Measurements from ENCODE around the gene CD19.
A peak's percentile ranks its signal among the peaks of the same experiment; 100 is the strongest.
"Not testable (repeated sequence)": the region's sequence is repeated elsewhere in the genome, so short reads cannot be mapped to it uniquely, and the experiment has no call there.

Gene CD19

DNA sequence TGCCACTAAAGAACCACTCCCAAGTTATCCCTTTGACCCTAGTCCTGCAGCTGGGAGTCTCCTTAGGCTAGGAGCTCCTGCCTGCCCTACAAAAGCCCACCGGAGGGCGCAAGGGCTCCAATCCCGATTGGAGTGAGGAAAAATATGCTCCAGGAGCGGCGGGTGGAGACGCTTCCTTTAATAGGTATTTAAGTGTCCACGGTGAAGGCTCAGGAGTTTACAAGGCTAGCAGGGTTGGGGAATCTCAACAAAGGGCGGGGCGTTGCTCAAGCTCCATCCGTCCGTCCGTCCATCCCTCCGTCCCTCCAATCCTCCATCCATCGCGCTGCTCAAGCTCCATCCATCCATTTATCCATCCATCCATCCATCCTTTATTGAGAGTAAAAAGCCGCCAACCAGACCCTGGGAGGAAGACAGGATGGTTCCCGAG is 42.3 kb downstream of the CD19 start:
- Histone ChIP-seq H3K4me3 (ENCODE audit: low read depth, low read length) (peak overlapping the region; percentile 98), H3K27ac (peak overlapping the region; percentile 92), H3K36me3 (replicated peaks) (peaks cover 2% of the 10 kb centered on the region), H3K27me3 (replicated peaks) (no peaks in the 10 kb centered on the region)
- TF ChIP-seq, protein P1, sequence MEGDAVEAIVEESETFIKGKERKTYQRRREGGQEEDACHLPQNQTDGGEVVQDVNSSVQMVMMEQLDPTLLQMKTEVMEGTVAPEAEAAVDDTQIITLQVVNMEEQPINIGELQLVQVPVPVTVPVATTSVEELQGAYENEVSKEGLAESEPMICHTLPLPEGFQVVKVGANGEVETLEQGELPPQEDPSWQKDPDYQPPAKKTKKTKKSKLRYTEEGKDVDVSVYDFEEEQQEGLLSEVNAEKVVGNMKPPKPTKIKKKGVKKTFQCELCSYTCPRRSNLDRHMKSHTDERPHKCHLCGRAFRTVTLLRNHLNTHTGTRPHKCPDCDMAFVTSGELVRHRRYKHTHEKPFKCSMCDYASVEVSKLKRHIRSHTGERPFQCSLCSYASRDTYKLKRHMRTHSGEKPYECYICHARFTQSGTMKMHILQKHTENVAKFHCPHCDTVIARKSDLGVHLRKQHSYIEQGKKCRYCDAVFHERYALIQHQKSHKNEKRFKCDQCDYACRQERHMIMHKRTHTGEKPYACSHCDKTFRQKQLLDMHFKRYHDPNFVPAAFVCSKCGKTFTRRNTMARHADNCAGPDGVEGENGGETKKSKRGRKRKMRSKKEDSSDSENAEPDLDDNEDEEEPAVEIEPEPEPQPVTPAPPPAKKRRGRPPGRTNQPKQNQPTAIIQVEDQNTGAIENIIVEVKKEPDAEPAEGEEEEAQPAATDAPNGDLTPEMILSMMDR (IDR thresholded peaks at IDR 0.05; ENCODE audit: low read depth, low read length, missing control alignments) = peak; percentile 92
- in situ Hi-C loops (cut with HindIII; ENCODE audit: low pct_ligation_motif_present, low sequenced_read_pairs) = no loop called here
- DNase-seq = peak; percentile 62

GRCh38 chr16:28974437-28975157 is 42.8 kb downstream of the CD19 start, which contains the start of gene SPNS1:
Gene SPNS1 (plus strand): TSS chr16:28974778. CDS start chr16:28975152, 374 bp downstream.
- H3K36me3 ChIP-seq (replicated peaks) = peaks cover 2% of the 10 kb centered on the region
- peak within 1 kb of the TSS; percentile 98 for H3K4me3 ChIP-seq (ENCODE audit: low read depth, low read length)
- peak; percentile 98 for DNase-seq
- TF ChIP-seq, protein P1 (IDR thresholded peaks at IDR 0.05; ENCODE audit: low read depth, low read length, missing control alignments) = no peak
- in situ Hi-C loops (cut with HindIII; ENCODE audit: low pct_ligation_motif_present, low sequenced_read_pairs) = no loop called here
- H3K27ac ChIP-seq = peak within 1 kb of the TSS; percentile 92
- H3K27me3 ChIP-seq (replicated peaks) = no peaks in the 10 kb centered on the region

DNA sequence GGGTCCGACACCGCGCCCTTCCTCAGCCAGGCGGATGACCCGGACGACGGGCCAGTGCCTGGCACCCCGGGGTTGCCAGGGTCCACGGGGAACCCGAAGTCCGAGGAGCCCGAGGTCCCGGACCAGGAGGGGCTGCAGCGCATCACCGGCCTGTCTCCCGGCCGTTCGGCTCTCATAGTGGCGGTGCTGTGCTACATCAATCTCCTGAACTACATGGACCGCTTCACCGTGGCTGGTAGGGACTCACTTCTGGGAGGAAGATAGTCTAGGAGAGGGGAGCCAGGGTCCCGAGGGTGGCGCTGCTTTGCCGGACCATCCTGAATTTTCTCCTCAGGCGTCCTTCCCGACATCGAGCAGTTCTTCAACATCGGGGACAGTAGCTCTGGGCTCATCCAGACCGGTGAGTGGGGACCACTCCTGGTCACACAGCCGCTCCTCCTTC is 43.4 kb downstream of the CD19 start:
- Histone ChIP-seq H3K27me3 (replicated peaks) (no peaks in the 10 kb centered on the region), H3K27ac (peak overlapping the region; percentile 92), H3K4me3 (ENCODE audit: low read depth, low read length) (peak overlapping the region; percentile 98), H3K36me3 (replicated peaks) (peaks cover 2% of the 10 kb centered on the region)
- in situ Hi-C loops (cut with HindIII; ENCODE audit: low pct_ligation_motif_present, low sequenced_read_pairs) = no loop called here
- TF ChIP-seq, protein P1 (IDR thresholded peaks at IDR 0.05; ENCODE audit: low read depth, low read length, missing control alignments) = no peak
- no peak for DNase-seq

GRCh38 chr16:28977703-28978662 is 46.2 kb downstream of the CD19 start:
- H3K36me3 ChIP-seq (replicated peaks) = peaks cover 28% of the 10 kb centered on the region
- no peak for DNase-seq
- H3K27me3 ChIP-seq (replicated peaks) = no peaks in the 10 kb centered on the region
- no peak overlapping the region for H3K27ac ChIP-seq
- TF ChIP-seq, protein P1 (IDR thresholded peaks at IDR 0.05; ENCODE audit: low read depth, low read length, missing control alignments) = peak; percentile 58
- no peak overlapping the region for H3K4me3 ChIP-seq (ENCODE audit: low read depth, low read length)
- in situ Hi-C loops (cut with HindIII; ENCODE audit: low pct_ligation_motif_present, low sequenced_read_pairs) = no loop called here

- H3K4me3 ChIP-seq (ENCODE audit: low read depth, low read length); H3K27ac ChIP-seq; DNase-seq; in situ Hi-C loops (cut with HindIII; ENCODE audit: low pct_ligation_motif_present, low sequenced_read_pairs); H3K27me3 ChIP-seq (replicated peaks): not testable (repeated sequence)
- H3K36me3 ChIP-seq (replicated peaks) = peaks cover 44% of the 10 kb centered on the region
- TF ChIP-seq, protein P1 (IDR thresholded peaks at IDR 0.05; ENCODE audit: low read depth, low read length, missing control alignments) = peak; percentile 7
These were observed 48.6 kb downstream of the CD19 start for GRCh38 chr16:28980330-28980729.

All from brain microvascular endothelial cell (primary cell).